Measurements from ENCODE around the gene SCIN.

- TF ChIP-seq CTCF (IDR thresholded peaks at IDR 0.05 in 2 of 3, conservative IDR thresholded peaks at IDR 0.05 in 1 of 3; ENCODE audit: borderline replicate concordance in 1 of 3, insufficient read depth in 1 of 3, low read depth in 2 of 3, low read length in 2 of 3) (no peak), RAD21 (IDR thresholded peaks at IDR 0.05; ENCODE audit: low read depth) (no peak), POLR2A (IDR thresholded peaks at IDR 0.05; ENCODE audit: borderline replicate concordance, extremely low read depth, insufficient read depth, insufficient read length) (no peak), ATF3 (IDR thresholded peaks at IDR 0.05) (no peak), EZH2 (IDR thresholded peaks at IDR 0.05) (no peak), REST (IDR thresholded peaks at IDR 0.05; ENCODE audit: low read depth) (no peak), SP1 (IDR thresholded peaks at IDR 0.05; ENCODE audit: low read depth) (no peak)
These were observed 21.4 kb upstream of the SCIN start for GRCh38 chr7:12549106-12549505.

Measured in HCT116 (cell line).